Measurements from ENCODE around the gene ENTR1.
"Not testable (repeated sequence)": the region's sequence is repeated elsewhere in the genome, so short reads cannot be mapped to it uniquely, and the experiment has no call there.

Gene ENTR1

GRCh38 chr9:136416914-136417313 is 6.5 kb upstream of the ENTR1 start:
- DNase-seq = no peak

GRCh38 chr9:136416427-136416826 is 6.0 kb upstream of the ENTR1 start:
- DNase-seq = no peak

- no peak for DNase-seq
Measured at GRCh38 chr9:136412962-136413361, 2.5 kb upstream of the ENTR1 start.

GRCh38 chr9:136411378-136411777 is 964 bp upstream of the ENTR1 start:
- no peak for DNase-seq

GRCh38 chr9:136409557-136410455 is 608 bp downstream of the ENTR1 start:
- DNase-seq = no peak

GRCh38 chr9:136407911-136408310 is 2.5 kb downstream of the ENTR1 start:
- DNase-seq = no peak

- DNase-seq = not testable (repeated sequence)
Measured at GRCh38 chr9:136407061-136407460, 3.4 kb downstream of the ENTR1 start.

- DNase-seq = not testable (repeated sequence)
Measured at GRCh38 chr9:136405904-136406303, 4.5 kb downstream of the ENTR1 start.

- no peak for DNase-seq
Measured at GRCh38 chr9:136405481-136405880, 4.9 kb downstream of the ENTR1 start.

- DNase-seq = no peak
Measured at GRCh38 chr9:136404801-136405136, 5.6 kb downstream of the ENTR1 start.

- no peak for DNase-seq
Measured at GRCh38 chr9:136403915-136404800, 6.3 kb downstream of the ENTR1 start.

GRCh38 chr9:136403538-136403914 is 6.9 kb downstream of the ENTR1 start:
- no peak for DNase-seq

GRCh38 chr9:136402067-136402466 is 8.3 kb downstream of the ENTR1 start:
- no peak for DNase-seq

- no peak for DNase-seq
Measured at GRCh38 chr9:136401173-136401922, 9.1 kb downstream of the ENTR1 start.

GRCh38 chr9:136400038-136400834 is 10.2 kb downstream of the ENTR1 start, which contains the start of gene SNAPC4:
SNAPC4 (minus strand) TSS chr9:136400170; CDS start chr9:136398428, 1,742 bp downstream.
- DNase-seq = peak; percentile 40

GRCh38 chr9:136399176-136400037 is 11.0 kb downstream of the ENTR1 start:
- DNase-seq = no peak

GRCh38 chr9:136398286-136398685 is 12.1 kb downstream of the ENTR1 start:
- no peak for DNase-seq

GRCh38 chr9:136397643-136398042 is 12.8 kb downstream of the ENTR1 start:
- DNase-seq = no peak

- DNase-seq = no peak
Measured at GRCh38 chr9:136396219-136396515, 14.2 kb downstream of the ENTR1 start.

GRCh38 chr9:136395345-136396218 is 14.8 kb downstream of the ENTR1 start:
- no peak for DNase-seq

- no peak for DNase-seq
Measured at GRCh38 chr9:136395020-136395340, 15.4 kb downstream of the ENTR1 start.

Data from NCI-H2081 treated with DMSO at 0.1 percent for 48 hours (cell line).